ENCODE data around the gene DNAH7. TPM values are rescaled to one million over a fixed set of nuclear protein-coding genes. Genes with fewer than 3 reads are reported as not detected.

The DNAH7 gene
- total RNA-seq, 1 experiment from 2014 or later, result 0.09 TPM

GRCh38 chr2:196075196-196075595 lies 6.6 kb upstream of the DNAH7 start:
- Histone ChIP-seq H3K9me3 (ENCODE audit: control insufficient read depth, low read depth, low read length) (no peaks in the 10 kb centered on the region), H3K9ac (ENCODE audit: extremely low read depth, insufficient read length, low read length) (no peak overlapping the region), H4K8ac (replicated peaks; ENCODE audit: insufficient read length, low read depth, low read length) (no peak overlapping the region), H3K14ac (ENCODE audit: insufficient read depth, low read length) (no peak overlapping the region), H3K23ac (ENCODE audit: insufficient read length, low read depth, low read length) (no peak overlapping the region), H4K91ac (ENCODE audit: insufficient read length, low read depth, low read length) (no peak overlapping the region), H2BK120ac (ENCODE audit: low read depth, low read length, poor library complexity, severe bottlenecking) (no peak overlapping the region), H3K56ac (ENCODE audit: insufficient read length, low read depth, low read length) (no peak overlapping the region), H2BK20ac (ENCODE audit: low read depth, low read length, poor library complexity, severe bottlenecking) (no peak overlapping the region), H2AK5ac (ENCODE audit: insufficient read length, low read length) (no peak overlapping the region), H4K5ac (ENCODE audit: insufficient read length, low read depth, low read length) (no peak overlapping the region), H3K4me1 (ENCODE audit: insufficient read depth, low read length) (no peaks in the 10 kb centered on the region; the same call in 1 of the 2 replicates), H2BK12ac (ENCODE audit: insufficient read length, low read depth, low read length) (no peak overlapping the region), H2BK15ac (ENCODE audit: low read depth, low read length) (no peak overlapping the region), H3K18ac (ENCODE audit: insufficient read length, low read depth, low read length) (no peak overlapping the region), H3K4me2 (ENCODE audit: insufficient read depth, insufficient read length, low read length) (no peak overlapping the region), H3K4ac (ENCODE audit: low read depth, low read length) (no peak overlapping the region), H3T11ph (ENCODE audit: low read length) (no peak overlapping the region), H3K27ac (ENCODE audit: insufficient read length, low read depth, low read length) (no peak overlapping the region), H3K79me2 (ENCODE audit: insufficient read depth, low read length) (no peaks in the 10 kb centered on the region), H3K79me1 (ENCODE audit: insufficient read depth, low read depth, low read length, poor library complexity, severe bottlenecking) (no peaks in the 10 kb centered on the region), H2BK5ac (ENCODE audit: insufficient read length, low read length) (no peak overlapping the region), H2AFZ (ENCODE audit: low read length) (no peak overlapping the region), H3K27me3 (ENCODE audit: insufficient read depth, low read length) (no peaks in the 10 kb centered on the region), H3K23me2 (ENCODE audit: insufficient read length, low read depth, low read length, poor library complexity, severe bottlenecking) (no peaks in the 10 kb centered on the region), H4K20me1 (ENCODE audit: control insufficient read depth, insufficient read depth, insufficient read length) (peaks cover 3% of the 10 kb centered on the region)
- Mint-ChIP-seq H3K27ac (peak overlapping the region in 1 of 3 experiments; percentile 28; a peak in 1 of 7 replicates), H3K27me3 (ENCODE audit: low read depth) (no peaks in the 10 kb centered on the region), H3K9me3 (no peaks in the 10 kb centered on the region), H3K36me3 (ENCODE audit: insufficient read depth in 1 of 3, low read depth in 3 of 3) (no peaks in the 10 kb centered on the region), H3K4me1 (peaks cover 3 to 8% of the 10 kb centered on the region in 2 experiments), H3K4me3 (no peak overlapping the region)
- no peak for DNase-seq
- no peak for TF ChIP-seq CTCF (conservative IDR thresholded peaks at IDR 0.05)
- no CpG with 5 or more reads among the region's 1 CpG for WGBS (ENCODE audit: extremely low coverage, insufficient read length, low lambda C conversion rate)

Measured in H9 (cell line).